ENCODE results near the gene CD58.

Gene CD58

GRCh38 chr1:116498789-116499628 is 71.8 kb downstream of the CD58 start:
- peaks cover 9% of the 10 kb centered on the region for H3K4me1 ChIP-seq (ENCODE audit: insufficient read depth, poor library complexity, severe bottlenecking)
- TF ChIP-seq, protein P1, sequence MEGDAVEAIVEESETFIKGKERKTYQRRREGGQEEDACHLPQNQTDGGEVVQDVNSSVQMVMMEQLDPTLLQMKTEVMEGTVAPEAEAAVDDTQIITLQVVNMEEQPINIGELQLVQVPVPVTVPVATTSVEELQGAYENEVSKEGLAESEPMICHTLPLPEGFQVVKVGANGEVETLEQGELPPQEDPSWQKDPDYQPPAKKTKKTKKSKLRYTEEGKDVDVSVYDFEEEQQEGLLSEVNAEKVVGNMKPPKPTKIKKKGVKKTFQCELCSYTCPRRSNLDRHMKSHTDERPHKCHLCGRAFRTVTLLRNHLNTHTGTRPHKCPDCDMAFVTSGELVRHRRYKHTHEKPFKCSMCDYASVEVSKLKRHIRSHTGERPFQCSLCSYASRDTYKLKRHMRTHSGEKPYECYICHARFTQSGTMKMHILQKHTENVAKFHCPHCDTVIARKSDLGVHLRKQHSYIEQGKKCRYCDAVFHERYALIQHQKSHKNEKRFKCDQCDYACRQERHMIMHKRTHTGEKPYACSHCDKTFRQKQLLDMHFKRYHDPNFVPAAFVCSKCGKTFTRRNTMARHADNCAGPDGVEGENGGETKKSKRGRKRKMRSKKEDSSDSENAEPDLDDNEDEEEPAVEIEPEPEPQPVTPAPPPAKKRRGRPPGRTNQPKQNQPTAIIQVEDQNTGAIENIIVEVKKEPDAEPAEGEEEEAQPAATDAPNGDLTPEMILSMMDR (IDR thresholded peaks at IDR 0.05; ENCODE audit: poor library complexity, severe bottlenecking) = peak; percentile 89
- peak; percentile 86 for ATAC-seq (ENCODE audit: low read depth)

DNA sequence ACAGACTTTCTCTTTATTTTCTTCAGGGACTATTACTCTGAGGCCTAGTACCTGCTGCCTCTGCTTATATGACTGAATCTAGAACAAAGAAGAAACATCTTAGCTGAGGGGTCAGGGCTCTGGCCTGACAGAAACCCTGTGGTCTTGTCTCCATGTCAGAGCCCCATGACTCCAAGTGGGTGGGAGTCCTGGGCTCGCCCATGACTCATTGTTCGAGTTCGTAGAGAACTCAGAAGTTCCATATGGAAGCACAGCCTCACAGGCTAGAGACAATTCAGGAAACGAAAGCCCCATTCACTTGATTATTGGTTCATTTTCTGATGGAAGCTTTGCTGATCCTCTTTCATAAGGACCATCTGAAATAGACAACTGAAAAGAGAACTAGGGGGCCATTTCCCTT is 73.2 kb downstream of the CD58 start:
- H3K27ac ChIP-seq (ENCODE audit: poor library complexity, severe bottlenecking) = no peak overlapping the region
- H3K4me3 ChIP-seq (ENCODE audit: severe bottlenecking) = no peak overlapping the region
- TF ChIP-seq, protein P1 (IDR thresholded peaks at IDR 0.05; ENCODE audit: poor library complexity, severe bottlenecking) = no peak
- H3K4me1 ChIP-seq (ENCODE audit: insufficient read depth, poor library complexity, severe bottlenecking) = peaks cover 9% of the 10 kb centered on the region
- H3K9me3 ChIP-seq (ENCODE audit: severe bottlenecking) = no peaks in the 10 kb centered on the region
- ATAC-seq (ENCODE audit: low read depth) (no peak), DNase-seq (ENCODE audit: low spot score) (no peak)
- no peaks in the 10 kb centered on the region for H3K27me3 ChIP-seq (ENCODE audit: insufficient read depth, poor library complexity, severe bottlenecking)
- H3K36me3 ChIP-seq (ENCODE audit: low read depth) = no peaks in the 10 kb centered on the region

More at GRCh38 chr1:116498789-116499628, 71.8 kb downstream of the CD58 start:
- H3K27ac ChIP-seq (ENCODE audit: poor library complexity, severe bottlenecking) = no peak overlapping the region
- no peak overlapping the region for H3K4me3 ChIP-seq (ENCODE audit: severe bottlenecking)
- no peaks in the 10 kb centered on the region for H3K9me3 ChIP-seq (ENCODE audit: severe bottlenecking)
- no peaks in the 10 kb centered on the region for H3K36me3 ChIP-seq (ENCODE audit: low read depth)
- H3K27me3 ChIP-seq (ENCODE audit: insufficient read depth, poor library complexity, severe bottlenecking) = no peaks in the 10 kb centered on the region
- no peak for DNase-seq (ENCODE audit: low spot score)

DNA sequence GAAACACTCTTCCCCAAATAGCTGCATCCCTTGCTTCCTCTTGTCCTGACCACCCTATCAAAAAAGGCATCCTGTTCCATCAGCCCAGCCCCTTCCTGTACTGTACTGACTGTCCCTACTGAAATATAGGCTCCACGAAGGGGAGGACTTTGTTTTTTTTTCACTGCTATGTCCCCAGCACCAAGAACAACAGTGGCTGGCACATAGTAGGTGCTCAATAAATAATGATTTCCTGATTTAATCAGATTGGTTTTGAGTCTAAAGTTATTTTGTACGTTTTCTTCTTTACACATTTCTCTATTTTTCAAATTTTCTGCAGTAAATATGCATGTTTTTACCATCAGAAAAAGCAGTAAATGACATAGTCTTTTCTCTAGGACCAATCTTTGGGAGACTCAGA is 73.9 kb downstream of the CD58 start:
- ATAC-seq (ENCODE audit: low read depth) (no peak), DNase-seq (ENCODE audit: low spot score) (no peak)
- Histone ChIP-seq H3K9me3 (ENCODE audit: severe bottlenecking) (no peaks in the 10 kb centered on the region), H3K27ac (ENCODE audit: poor library complexity, severe bottlenecking) (no peak overlapping the region), H3K4me1 (ENCODE audit: insufficient read depth, poor library complexity, severe bottlenecking) (peaks cover 9% of the 10 kb centered on the region), H3K4me3 (ENCODE audit: severe bottlenecking) (no peak overlapping the region), H3K36me3 (ENCODE audit: low read depth) (no peaks in the 10 kb centered on the region), H3K27me3 (ENCODE audit: insufficient read depth, poor library complexity, severe bottlenecking) (no peaks in the 10 kb centered on the region)
- TF ChIP-seq, protein P1 (IDR thresholded peaks at IDR 0.05; ENCODE audit: poor library complexity, severe bottlenecking) = no peak

GRCh38 chr1:116496380-116496779 is 74.4 kb downstream of the CD58 start:
- Histone ChIP-seq H3K9me3 (ENCODE audit: severe bottlenecking) (no peaks in the 10 kb centered on the region), H3K36me3 (ENCODE audit: low read depth) (no peaks in the 10 kb centered on the region), H3K27me3 (ENCODE audit: insufficient read depth, poor library complexity, severe bottlenecking) (no peaks in the 10 kb centered on the region), H3K4me3 (ENCODE audit: severe bottlenecking) (no peak overlapping the region), H3K27ac (ENCODE audit: poor library complexity, severe bottlenecking) (no peak overlapping the region), H3K4me1 (ENCODE audit: insufficient read depth, poor library complexity, severe bottlenecking) (peaks cover 9% of the 10 kb centered on the region)
- DNase-seq (ENCODE audit: low spot score) (no peak), ATAC-seq (ENCODE audit: low read depth) (no peak)
- TF ChIP-seq, protein P1 (IDR thresholded peaks at IDR 0.05; ENCODE audit: poor library complexity, severe bottlenecking) = no peak

DNA sequence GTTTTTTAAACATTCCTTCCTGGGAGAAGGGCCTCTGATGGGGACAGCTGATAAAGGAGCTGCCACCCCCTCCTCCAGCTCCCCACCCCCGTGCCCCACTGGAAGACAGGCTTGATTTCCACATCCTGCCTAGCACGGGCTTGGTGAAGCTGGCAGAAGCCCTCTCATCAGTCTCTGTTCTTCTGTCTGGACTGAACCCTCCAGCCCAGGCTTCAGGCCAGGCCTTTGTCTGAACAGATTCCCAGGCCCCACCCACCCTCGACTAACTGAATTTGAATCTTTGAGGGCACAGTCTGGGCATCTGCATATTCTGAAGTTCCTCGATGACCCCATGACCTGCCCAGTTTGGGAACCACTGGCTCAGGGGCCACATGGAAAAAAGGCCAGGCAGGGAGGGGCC is 75.3 kb downstream of the CD58 start:
- no peak overlapping the region for H3K27ac ChIP-seq (ENCODE audit: poor library complexity, severe bottlenecking)

More for the DNA sequence above, 75.3 kb downstream of the CD58 start:
- Histone ChIP-seq H3K4me1 (ENCODE audit: insufficient read depth, poor library complexity, severe bottlenecking) (peaks cover 9% of the 10 kb centered on the region), H3K36me3 (ENCODE audit: low read depth) (no peaks in the 10 kb centered on the region), H3K9me3 (ENCODE audit: severe bottlenecking) (no peaks in the 10 kb centered on the region), H3K4me3 (ENCODE audit: severe bottlenecking) (no peak overlapping the region), H3K27me3 (ENCODE audit: insufficient read depth, poor library complexity, severe bottlenecking) (no peaks in the 10 kb centered on the region)
- TF ChIP-seq, protein P1 (IDR thresholded peaks at IDR 0.05; ENCODE audit: poor library complexity, severe bottlenecking) = no peak
- DNase-seq (ENCODE audit: low spot score) = no peak
- ATAC-seq (ENCODE audit: low read depth) = no peak

Measured in RWPE2 (cell line).